Measurements from ENCODE around the gene PRICKLE2.

Gene PRICKLE2

GRCh38 chr3:64081235-64081630 is 144.0 kb downstream of the PRICKLE2 start:
- H3K4me3 ChIP-seq (ENCODE audit: low read length) = no peak overlapping the region
- TF ChIP-seq CTCF (conservative IDR thresholded peaks at IDR 0.05; ENCODE audit: low read depth, low read length) = no peak
- DNase-seq (ENCODE audit: low read depth) = no peak

GRCh38 chr3:64080616-64081234 is 144.5 kb downstream of the PRICKLE2 start:
- no peak for TF ChIP-seq CTCF (conservative IDR thresholded peaks at IDR 0.05; ENCODE audit: low read depth, low read length)
- no peak overlapping the region for H3K4me3 ChIP-seq (ENCODE audit: low read length)
- DNase-seq (ENCODE audit: low read depth) = no peak

GRCh38 chr3:64079369-64080150 is 145.7 kb downstream of the PRICKLE2 start:
- no peak for DNase-seq (ENCODE audit: low read depth)
- no peak overlapping the region for H3K4me3 ChIP-seq (ENCODE audit: low read length)
- TF ChIP-seq CTCF (conservative IDR thresholded peaks at IDR 0.05; ENCODE audit: low read depth, low read length) = no peak

GRCh38 chr3:64078966-64079365 is 146.3 kb downstream of the PRICKLE2 start:
- no peak for DNase-seq (ENCODE audit: low read depth)
- TF ChIP-seq CTCF (conservative IDR thresholded peaks at IDR 0.05; ENCODE audit: low read depth, low read length) = no peak
- no peak overlapping the region for H3K4me3 ChIP-seq (ENCODE audit: low read length)

- TF ChIP-seq CTCF (conservative IDR thresholded peaks at IDR 0.05; ENCODE audit: low read depth, low read length) = no peak
- no peak for DNase-seq (ENCODE audit: low read depth)
- H3K4me3 ChIP-seq (ENCODE audit: low read length) = no peak overlapping the region
Measured at GRCh38 chr3:64074895-64075679, 150.2 kb downstream of the PRICKLE2 start.

GRCh38 chr3:64074060-64074459 is 151.2 kb downstream of the PRICKLE2 start:
- no peak overlapping the region for H3K4me3 ChIP-seq (ENCODE audit: low read length)
- DNase-seq (ENCODE audit: low read depth) = no peak
- no peak for TF ChIP-seq CTCF (conservative IDR thresholded peaks at IDR 0.05; ENCODE audit: low read depth, low read length)
